ENCODE measurements around the gene RASSF4.

- TF ChIP-seq, protein P1, sequence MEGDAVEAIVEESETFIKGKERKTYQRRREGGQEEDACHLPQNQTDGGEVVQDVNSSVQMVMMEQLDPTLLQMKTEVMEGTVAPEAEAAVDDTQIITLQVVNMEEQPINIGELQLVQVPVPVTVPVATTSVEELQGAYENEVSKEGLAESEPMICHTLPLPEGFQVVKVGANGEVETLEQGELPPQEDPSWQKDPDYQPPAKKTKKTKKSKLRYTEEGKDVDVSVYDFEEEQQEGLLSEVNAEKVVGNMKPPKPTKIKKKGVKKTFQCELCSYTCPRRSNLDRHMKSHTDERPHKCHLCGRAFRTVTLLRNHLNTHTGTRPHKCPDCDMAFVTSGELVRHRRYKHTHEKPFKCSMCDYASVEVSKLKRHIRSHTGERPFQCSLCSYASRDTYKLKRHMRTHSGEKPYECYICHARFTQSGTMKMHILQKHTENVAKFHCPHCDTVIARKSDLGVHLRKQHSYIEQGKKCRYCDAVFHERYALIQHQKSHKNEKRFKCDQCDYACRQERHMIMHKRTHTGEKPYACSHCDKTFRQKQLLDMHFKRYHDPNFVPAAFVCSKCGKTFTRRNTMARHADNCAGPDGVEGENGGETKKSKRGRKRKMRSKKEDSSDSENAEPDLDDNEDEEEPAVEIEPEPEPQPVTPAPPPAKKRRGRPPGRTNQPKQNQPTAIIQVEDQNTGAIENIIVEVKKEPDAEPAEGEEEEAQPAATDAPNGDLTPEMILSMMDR (IDR thresholded peaks at IDR 0.05; ENCODE audit: low read depth, low read length), result no peak
- TF ChIP-seq EZH2phosphoT487 (IDR thresholded peaks at IDR 0.05; ENCODE audit: low read depth), result no peak
These were observed 20.6 kb upstream of the RASSF4 start for GRCh38 chr10:44938956-44939355.

Data from OCI-LY3 (cell line).